Stimulated activated effector memory CD8-positive, alpha-beta T cell treated with anti-CD3 and anti-CD28 coated beads, Interleukin-12 subunit alpha, Interleukin-12 subunit beta, amount 100 ng/mL, for 72 hours (primary cell): ENCODE results near the gene NEDD4L.
"Not testable (repeated sequence)": the region's sequence is repeated elsewhere in the genome, so short reads cannot be mapped to it uniquely, and the experiment has no call there.

ENCODE experiments used
- ATAC-seq: fragments of 150-1000 bp; cut with Tn5 transposase; 2 replicates; pipeline ENCODE4 v1.10.0; 2021
- DNase-seq, 2 donors: peaks; one replicate each; pipeline ENCODE4 v3.0.0; 2021 to 2022; ENCODE audit warnings: low spot score in 2 of 2
- H3K27ac Mint-ChIP-seq: one replicate; pipeline ENCODE4 v1.8.0; 2022; ENCODE audit warnings: mild to moderate bottlenecking, mixed read lengths
- H3K36me3 Mint-ChIP-seq: one replicate; pipeline ENCODE4 v1.8.0; 2022; ENCODE audit warnings: mild to moderate bottlenecking, mixed read lengths
- H3K4me1 Mint-ChIP-seq: one replicate; pipeline ENCODE4 v1.8.0; 2022; ENCODE audit warnings: mixed read lengths
- H3K4me3 Mint-ChIP-seq: one replicate; pipeline ENCODE4 v1.8.0; 2022; ENCODE audit warnings: mild to moderate bottlenecking, mixed read lengths
- H3K9me3 Mint-ChIP-seq: one replicate; pipeline ENCODE4 v1.8.0; 2022; ENCODE audit warnings: mixed read lengths

The NEDD4L gene

GRCh38 chr18:58271770-58272169, 227.7 kb downstream of the NEDD4L start:
- no peaks in the 10 kb centered on the region for H3K36me3 Mint-ChIP-seq
- no peak overlapping the region for H3K4me3 Mint-ChIP-seq
- no peak for DNase-seq
- H3K4me1 Mint-ChIP-seq: peaks cover 8% of the 10 kb centered on the region
- no peak overlapping the region for H3K27ac Mint-ChIP-seq
- ATAC-seq: no peak
- no peaks in the 10 kb centered on the region for H3K9me3 Mint-ChIP-seq

- Mint-ChIP-seq H3K4me3 (no peak overlapping the region), H3K27ac (no peak overlapping the region), H3K4me1 (peaks cover 8% of the 10 kb centered on the region), H3K9me3 (no peaks in the 10 kb centered on the region), H3K36me3 (no peaks in the 10 kb centered on the region)
- ATAC-seq (no peak), DNase-seq (no peak)
These were observed 228.2 kb downstream of the NEDD4L start for GRCh38 chr18:58272209-58272608.

- Mint-ChIP-seq H3K27ac (no peak overlapping the region), H3K36me3 (no peaks in the 10 kb centered on the region), H3K4me3 (no peak overlapping the region), H3K9me3 (no peaks in the 10 kb centered on the region), H3K4me1 (peaks cover 8% of the 10 kb centered on the region)
- DNase-seq (no peak), ATAC-seq (peak; percentile 11)
These were observed 228.9 kb downstream of the NEDD4L start for GRCh38 chr18:58272779-58273435.

GRCh38 chr18:58275176-58275575, 231.2 kb downstream of the NEDD4L start:
- Mint-ChIP-seq H3K4me1 (peaks cover 8% of the 10 kb centered on the region), H3K9me3 (no peaks in the 10 kb centered on the region), H3K36me3 (no peaks in the 10 kb centered on the region), H3K27ac (no peak overlapping the region), H3K4me3 (no peak overlapping the region)
- no peak for ATAC-seq
- DNase-seq: no peak

GRCh38 chr18:58276789-58277739, 233.0 kb downstream of the NEDD4L start:
- H3K9me3 Mint-ChIP-seq: no peaks in the 10 kb centered on the region
- ATAC-seq (no peak), DNase-seq (no peak)
- H3K27ac Mint-ChIP-seq: no peak overlapping the region
- peaks cover 8% of the 10 kb centered on the region for H3K4me1 Mint-ChIP-seq
- H3K4me3 Mint-ChIP-seq: no peak overlapping the region
- no peaks in the 10 kb centered on the region for H3K36me3 Mint-ChIP-seq

GRCh38 chr18:58279504-58280175, 235.6 kb downstream of the NEDD4L start:
- H3K9me3 Mint-ChIP-seq: no peaks in the 10 kb centered on the region
- no peak overlapping the region for H3K4me3 Mint-ChIP-seq
- H3K27ac Mint-ChIP-seq: no peak overlapping the region
- no peak for DNase-seq
- H3K36me3 Mint-ChIP-seq: no peaks in the 10 kb centered on the region
- no peak for ATAC-seq
- no peaks in the 10 kb centered on the region for H3K4me1 Mint-ChIP-seq

- Mint-ChIP-seq H3K36me3 (no peaks in the 10 kb centered on the region), H3K4me3 (no peak overlapping the region), H3K9me3 (no peaks in the 10 kb centered on the region), H3K27ac (no peak overlapping the region), H3K4me1 (no peaks in the 10 kb centered on the region)
- DNase-seq (no peak), ATAC-seq (peak; percentile 11)
These were observed 236.2 kb downstream of the NEDD4L start for GRCh38 chr18:58280191-58280590.

GRCh38 chr18:58282872-58283271, 238.8 kb downstream of the NEDD4L start:
- DNase-seq, H3K36me3 Mint-ChIP-seq, H3K9me3 Mint-ChIP-seq, ATAC-seq, H3K4me3 Mint-ChIP-seq, H3K27ac Mint-ChIP-seq, H3K4me1 Mint-ChIP-seq: not testable (repeated sequence)

GRCh38 chr18:58284699-58285448, 240.8 kb downstream of the NEDD4L start:
- ATAC-seq (no peak), DNase-seq (no peak)
- no peak overlapping the region for H3K4me3 Mint-ChIP-seq
- H3K36me3 Mint-ChIP-seq: no peaks in the 10 kb centered on the region
- H3K9me3 Mint-ChIP-seq: no peaks in the 10 kb centered on the region
- no peaks in the 10 kb centered on the region for H3K4me1 Mint-ChIP-seq
- no peak overlapping the region for H3K27ac Mint-ChIP-seq

- H3K4me1 Mint-ChIP-seq: no peaks in the 10 kb centered on the region
- H3K36me3 Mint-ChIP-seq: no peaks in the 10 kb centered on the region
- no peak overlapping the region for H3K27ac Mint-ChIP-seq
- ATAC-seq (no peak), DNase-seq (no peak)
- no peaks in the 10 kb centered on the region for H3K9me3 Mint-ChIP-seq
- H3K4me3 Mint-ChIP-seq: no peak overlapping the region
These were observed 241.6 kb downstream of the NEDD4L start for GRCh38 chr18:58285449-58286130.

- DNase-seq (no peak), ATAC-seq (no peak)
- H3K9me3 Mint-ChIP-seq: no peaks in the 10 kb centered on the region
- H3K4me1 Mint-ChIP-seq: no peaks in the 10 kb centered on the region
- no peak overlapping the region for H3K4me3 Mint-ChIP-seq
- H3K36me3 Mint-ChIP-seq: no peaks in the 10 kb centered on the region
- H3K27ac Mint-ChIP-seq: no peak overlapping the region
These were observed 242.8 kb downstream of the NEDD4L start for GRCh38 chr18:58286632-58287352.

- DNase-seq: no peak
- H3K4me1 Mint-ChIP-seq: no peaks in the 10 kb centered on the region
- no peak overlapping the region for H3K4me3 Mint-ChIP-seq
- H3K36me3 Mint-ChIP-seq: no peaks in the 10 kb centered on the region
- ATAC-seq: no peak
- H3K27ac Mint-ChIP-seq: no peak overlapping the region
- no peaks in the 10 kb centered on the region for H3K9me3 Mint-ChIP-seq
These were observed 243.6 kb downstream of the NEDD4L start for GRCh38 chr18:58287353-58288274.
